ENCODE data around the gene CHML.

- TF ChIP-seq POLR2A (IDR thresholded peaks at IDR 0.05) (no peak), POLR2AphosphoS5 (IDR thresholded peaks at IDR 0.05) (no peak), EP300 (IDR thresholded peaks at IDR 0.05) (no peak)
- TF ChIP-seq, protein P1, sequence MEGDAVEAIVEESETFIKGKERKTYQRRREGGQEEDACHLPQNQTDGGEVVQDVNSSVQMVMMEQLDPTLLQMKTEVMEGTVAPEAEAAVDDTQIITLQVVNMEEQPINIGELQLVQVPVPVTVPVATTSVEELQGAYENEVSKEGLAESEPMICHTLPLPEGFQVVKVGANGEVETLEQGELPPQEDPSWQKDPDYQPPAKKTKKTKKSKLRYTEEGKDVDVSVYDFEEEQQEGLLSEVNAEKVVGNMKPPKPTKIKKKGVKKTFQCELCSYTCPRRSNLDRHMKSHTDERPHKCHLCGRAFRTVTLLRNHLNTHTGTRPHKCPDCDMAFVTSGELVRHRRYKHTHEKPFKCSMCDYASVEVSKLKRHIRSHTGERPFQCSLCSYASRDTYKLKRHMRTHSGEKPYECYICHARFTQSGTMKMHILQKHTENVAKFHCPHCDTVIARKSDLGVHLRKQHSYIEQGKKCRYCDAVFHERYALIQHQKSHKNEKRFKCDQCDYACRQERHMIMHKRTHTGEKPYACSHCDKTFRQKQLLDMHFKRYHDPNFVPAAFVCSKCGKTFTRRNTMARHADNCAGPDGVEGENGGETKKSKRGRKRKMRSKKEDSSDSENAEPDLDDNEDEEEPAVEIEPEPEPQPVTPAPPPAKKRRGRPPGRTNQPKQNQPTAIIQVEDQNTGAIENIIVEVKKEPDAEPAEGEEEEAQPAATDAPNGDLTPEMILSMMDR (IDR thresholded peaks at IDR 0.05): no peak
Measured at GRCh38 chr1:241630476-241630875, 9.7 kb downstream of the CHML start.
